HEK293T (cell line): ENCODE results near the gene TNFAIP8.

Experiments
- BHLHE40 ChIP-seq: fragments of 450-650 bp; IDR thresholded peaks from 2 replicates; pipeline ENCODE4 v1.6.1; 2016; ENCODE audit warnings: mild to moderate bottlenecking, moderate library complexity, borderline replicate concordance
- FOXA1 ChIP-seq: fragments of 450-650 bp; IDR thresholded peaks from 2 replicates; pipeline ENCODE4 v1.6.1; 2016; ENCODE audit warnings: mild to moderate bottlenecking
- FOXK2 ChIP-seq: fragments of 450-650 bp; IDR thresholded peaks from 2 replicates; pipeline ENCODE4 v1.6.1; 2016; ENCODE audit warnings: mild to moderate bottlenecking
- HDGF ChIP-seq: fragments of 450-650 bp; IDR thresholded peaks from 2 replicates; pipeline ENCODE4 v1.6.1; 2017; ENCODE audit warnings: antibody characterized with exemption, borderline replicate concordance
- L3MBTL2 ChIP-seq: fragments of 450-650 bp; conservative IDR thresholded peaks from 2 replicates; pipeline ENCODE4 v1.6.1; 2016; ENCODE audit warnings: mild to moderate bottlenecking
- PKNOX1 ChIP-seq: fragments of 450-650 bp; IDR thresholded peaks from 2 replicates; pipeline ENCODE4 v1.6.1; 2016
- SP1 ChIP-seq: fragments of 450-650 bp; IDR thresholded peaks from 2 replicates; pipeline ENCODE4 v1.6.1; 2017
- ZNF384 ChIP-seq: fragments of 450-650 bp; IDR thresholded peaks from 2 replicates; pipeline ENCODE4 v1.6.1; 2016

DNA sequence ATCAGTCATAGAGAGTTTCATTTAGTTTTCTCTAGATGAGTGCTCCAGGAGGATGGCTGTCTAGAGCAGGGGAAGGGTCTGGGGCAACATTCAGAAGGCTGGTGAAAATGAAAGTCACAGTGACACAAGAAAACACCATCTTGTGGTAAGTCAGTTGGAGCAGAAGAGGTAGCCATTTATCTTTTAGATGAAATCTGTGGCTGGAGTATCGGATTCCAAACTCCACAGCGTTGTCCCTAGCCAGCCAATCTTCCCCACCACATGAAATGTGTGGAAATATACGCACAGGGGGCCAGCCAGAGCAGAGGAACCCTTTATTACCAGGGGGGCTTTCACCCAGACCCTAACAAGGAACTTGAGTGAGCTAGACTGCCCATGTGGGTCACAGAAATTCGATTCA is 15.9 kb upstream of the TNFAIP8 start:
- TF ChIP-seq FOXA1 (no peak), ZNF384 (no peak), HDGF (no peak), SP1 (no peak), BHLHE40 (no peak), PKNOX1 (no peak), L3MBTL2 (no peak), FOXK2 (no peak)
